GM19324 (cell line): ENCODE measurements around the gene BCL11B.

Experiments
- ATAC-seq: cut with Tn5 transposase; IDR thresholded peaks from one replicate; pipeline ENCODE4 v1.9.1; 2021; ENCODE audit warnings: mild to moderate bottlenecking, moderate library complexity; ENCODE audit not compliant: unreplicated experiment, low FRiP score

The BCL11B gene

GRCh38 chr14:99287269-99287942, 15.4 kb upstream of the BCL11B start:
- ATAC-seq, result peak; percentile 61

GRCh38 chr14:99286761-99287160, 14.8 kb upstream of the BCL11B start:
- peak; percentile 63 for ATAC-seq

GRCh38 chr14:99284254-99285004, 12.4 kb upstream of the BCL11B start:
- no peak for ATAC-seq

GRCh38 chr14:99282261-99283050, 10.5 kb upstream of the BCL11B start:
- ATAC-seq, result no peak

- ATAC-seq, result no peak
Measured at GRCh38 chr14:99281396-99281795, 9.4 kb upstream of the BCL11B start.

- ATAC-seq, result no peak
Measured at GRCh38 chr14:99280852-99281251, 8.9 kb upstream of the BCL11B start.

- ATAC-seq, result no peak
Measured at GRCh38 chr14:99280066-99280731, 8.2 kb upstream of the BCL11B start.

GRCh38 chr14:99278836-99279235, 6.8 kb upstream of the BCL11B start:
- no peak for ATAC-seq

GRCh38 chr14:99277530-99277929, 5.5 kb upstream of the BCL11B start:
- no peak for ATAC-seq

- ATAC-seq, result no peak
Measured at GRCh38 chr14:99276482-99276881, 4.5 kb upstream of the BCL11B start.

GRCh38 chr14:99275222-99275584, 3.2 kb upstream of the BCL11B start:
- ATAC-seq, result no peak

- no peak for ATAC-seq
Measured at GRCh38 chr14:99274346-99275221, 2.6 kb upstream of the BCL11B start.

- no peak for ATAC-seq
Measured at GRCh38 chr14:99273766-99274345, 1.9 kb upstream of the BCL11B start.

GRCh38 chr14:99272899-99273765, 1.1 kb upstream of the BCL11B start:
- no peak for ATAC-seq

GRCh38 chr14:99272632-99272898, 568 bp upstream of the BCL11B start:
- ATAC-seq, result no peak

- ATAC-seq, result no peak
Measured at GRCh38 chr14:99271221-99271941, 616 bp downstream of the BCL11B start.

- no peak for ATAC-seq
Measured at GRCh38 chr14:99270458-99271220, 1.4 kb downstream of the BCL11B start.
